Measurements from ENCODE around the gene APBA2.
"Not testable (repeated sequence)": the region's sequence is repeated elsewhere in the genome, so short reads cannot be mapped to it uniquely, and the experiment has no call there.

APBA2 gene

GRCh38 chr15:29151484-29151857 lies 265.7 kb downstream of the APBA2 start:
- no peak overlapping the region for H2AFZ ChIP-seq (ENCODE audit: low read length)
- H3K9me2 ChIP-seq (replicated peaks; ENCODE audit: insufficient read depth, low read length) = no peaks in the 10 kb centered on the region
- no peak overlapping the region for H3K9ac ChIP-seq (ENCODE audit: low read length)
- no peaks in the 10 kb centered on the region for H3K4me1 ChIP-seq (ENCODE audit: low read length)
- no peaks in the 10 kb centered on the region for H3K36me3 ChIP-seq (replicated peaks; ENCODE audit: insufficient read depth, low read length)
- no peaks in the 10 kb centered on the region for H3K27me3 ChIP-seq (replicated peaks; ENCODE audit: insufficient read depth, low read length)
- H3K4me2 ChIP-seq (ENCODE audit: low read depth, low read length) = no peak overlapping the region
- no peak for TF ChIP-seq EZH2 (optimal IDR thresholded peaks at IDR 0.05; ENCODE audit: low read depth, low read length)
- DNase-seq = no peak
- no peak overlapping the region for H3K27ac ChIP-seq (ENCODE audit: low read length)
- no peak overlapping the region for H3K4me3 ChIP-seq (ENCODE audit: low read length)
- no peaks in the 10 kb centered on the region for H3K79me2 ChIP-seq (ENCODE audit: low read length)
- H4K20me1 ChIP-seq (ENCODE audit: insufficient read depth, low read length) = no peaks in the 10 kb centered on the region
- H3F3A ChIP-seq (ENCODE audit: insufficient read depth, low read length) = no peaks in the 10 kb centered on the region
- H3K9me3 ChIP-seq (replicated peaks; ENCODE audit: insufficient read depth, low read length) = no peaks in the 10 kb centered on the region

GRCh38 chr15:29156521-29156920 lies 270.7 kb downstream of the APBA2 start:
- no peak for TF ChIP-seq EZH2phosphoT487 (IDR thresholded peaks at IDR 0.05; ENCODE audit: low read length)
- no peak for TF ChIP-seq EZH2 (optimal IDR thresholded peaks at IDR 0.05; ENCODE audit: low read depth, low read length)
- no peak for TF ChIP-seq CTCF (IDR thresholded peaks at IDR 0.05; ENCODE audit: low read length)
- H3K9ac ChIP-seq (ENCODE audit: low read length) = no peak overlapping the region
- H4K20me1 ChIP-seq (ENCODE audit: insufficient read depth, low read length) = no peaks in the 10 kb centered on the region
- no peaks in the 10 kb centered on the region for H3K4me1 ChIP-seq (ENCODE audit: low read length)
- H3K36me3 ChIP-seq (replicated peaks; ENCODE audit: insufficient read depth, low read length) = no peaks in the 10 kb centered on the region
- no peaks in the 10 kb centered on the region for H3K79me2 ChIP-seq (ENCODE audit: low read length)
- no peak overlapping the region for H3K4me2 ChIP-seq (ENCODE audit: low read depth, low read length)
- no peaks in the 10 kb centered on the region for H3K9me2 ChIP-seq (replicated peaks; ENCODE audit: insufficient read depth, low read length)
- no peaks in the 10 kb centered on the region for H3K9me3 ChIP-seq (replicated peaks; ENCODE audit: insufficient read depth, low read length)
- DNase-seq = no peak
- no peak overlapping the region for H3K4me3 ChIP-seq (ENCODE audit: low read length)
- H3F3A ChIP-seq (ENCODE audit: insufficient read depth, low read length) = no peaks in the 10 kb centered on the region
- H3K27me3 ChIP-seq (replicated peaks; ENCODE audit: insufficient read depth, low read length) = no peaks in the 10 kb centered on the region
- H3K27ac ChIP-seq (ENCODE audit: low read length) = no peak overlapping the region
- H2AFZ ChIP-seq (ENCODE audit: low read length) = no peak overlapping the region

- no peak overlapping the region for H2AFZ ChIP-seq (ENCODE audit: low read length)
- no peaks in the 10 kb centered on the region for H3K36me3 ChIP-seq (replicated peaks; ENCODE audit: insufficient read depth, low read length)
- H3K27me3 ChIP-seq (replicated peaks; ENCODE audit: insufficient read depth, low read length) = no peaks in the 10 kb centered on the region
- DNase-seq = no peak
- H3K9me3 ChIP-seq (replicated peaks; ENCODE audit: insufficient read depth, low read length) = no peaks in the 10 kb centered on the region
- no peak overlapping the region for H3K4me2 ChIP-seq (ENCODE audit: low read depth, low read length)
- no peak for TF ChIP-seq CTCF (IDR thresholded peaks at IDR 0.05; ENCODE audit: low read length)
- TF ChIP-seq EZH2 (optimal IDR thresholded peaks at IDR 0.05; ENCODE audit: low read depth, low read length) = no peak
- TF ChIP-seq EZH2phosphoT487 (IDR thresholded peaks at IDR 0.05; ENCODE audit: low read length) = no peak
- no peaks in the 10 kb centered on the region for H3K4me1 ChIP-seq (ENCODE audit: low read length)
- H4K20me1 ChIP-seq (ENCODE audit: insufficient read depth, low read length) = no peaks in the 10 kb centered on the region
- H3K4me3 ChIP-seq (ENCODE audit: low read length) = no peak overlapping the region
- no peak overlapping the region for H3K9ac ChIP-seq (ENCODE audit: low read length)
- no peaks in the 10 kb centered on the region for H3K79me2 ChIP-seq (ENCODE audit: low read length)
- H3K9me2 ChIP-seq (replicated peaks; ENCODE audit: insufficient read depth, low read length) = no peaks in the 10 kb centered on the region
- no peak overlapping the region for H3K27ac ChIP-seq (ENCODE audit: low read length)
- H3F3A ChIP-seq (ENCODE audit: insufficient read depth, low read length) = no peaks in the 10 kb centered on the region
These were observed 274.1 kb downstream of the APBA2 start for GRCh38 chr15:29159771-29160455.

GRCh38 chr15:29162411-29162810 lies 276.6 kb downstream of the APBA2 start:
- TF ChIP-seq CTCF (IDR thresholded peaks at IDR 0.05; ENCODE audit: low read length) = no peak
- no peak for TF ChIP-seq EZH2 (optimal IDR thresholded peaks at IDR 0.05; ENCODE audit: low read depth, low read length)
- TF ChIP-seq EZH2phosphoT487 (IDR thresholded peaks at IDR 0.05; ENCODE audit: low read length) = no peak
- H3K27me3 ChIP-seq (replicated peaks; ENCODE audit: insufficient read depth, low read length) = no peaks in the 10 kb centered on the region
- no peaks in the 10 kb centered on the region for H3K9me2 ChIP-seq (replicated peaks; ENCODE audit: insufficient read depth, low read length)
- H2AFZ ChIP-seq (ENCODE audit: low read length) = no peak overlapping the region
- no peaks in the 10 kb centered on the region for H3K9me3 ChIP-seq (replicated peaks; ENCODE audit: insufficient read depth, low read length)
- no peaks in the 10 kb centered on the region for H3K36me3 ChIP-seq (replicated peaks; ENCODE audit: insufficient read depth, low read length)
- H3K79me2 ChIP-seq (ENCODE audit: low read length) = no peaks in the 10 kb centered on the region
- no peak for DNase-seq
- no peak overlapping the region for H3K4me3 ChIP-seq (ENCODE audit: low read length)
- no peak overlapping the region for H3K9ac ChIP-seq (ENCODE audit: low read length)
- H4K20me1 ChIP-seq (ENCODE audit: insufficient read depth, low read length) = no peaks in the 10 kb centered on the region
- no peak overlapping the region for H3K4me2 ChIP-seq (ENCODE audit: low read depth, low read length)
- H3K27ac ChIP-seq (ENCODE audit: low read length) = no peak overlapping the region
- H3F3A ChIP-seq (ENCODE audit: insufficient read depth, low read length) = no peaks in the 10 kb centered on the region
- no peaks in the 10 kb centered on the region for H3K4me1 ChIP-seq (ENCODE audit: low read length)

GRCh38 chr15:29167122-29167521 lies 281.3 kb downstream of the APBA2 start:
- not testable (repeated sequence) for H3K9me3 ChIP-seq (replicated peaks; ENCODE audit: insufficient read depth, low read length); H3K4me2 ChIP-seq (ENCODE audit: low read depth, low read length); H3F3A ChIP-seq (ENCODE audit: insufficient read depth, low read length); H3K4me1 ChIP-seq (ENCODE audit: low read length); H3K4me3 ChIP-seq (ENCODE audit: low read length); H4K20me1 ChIP-seq (ENCODE audit: insufficient read depth, low read length); H3K9ac ChIP-seq (ENCODE audit: low read length); H3K9me2 ChIP-seq (replicated peaks; ENCODE audit: insufficient read depth, low read length); H3K36me3 ChIP-seq (replicated peaks; ENCODE audit: insufficient read depth, low read length); H3K27me3 ChIP-seq (replicated peaks; ENCODE audit: insufficient read depth, low read length); H2AFZ ChIP-seq (ENCODE audit: low read length); H3K79me2 ChIP-seq (ENCODE audit: low read length); H3K27ac ChIP-seq (ENCODE audit: low read length); DNase-seq

Measured in MM.1S (cell line).